ENCODE data around the gene PNPO. TPM values are rescaled to one million over a fixed set of nuclear protein-coding genes. Genes with fewer than 3 reads are reported as not detected.
A peak's percentile ranks its signal among the peaks of the same experiment; 100 is the strongest.
"Not testable (repeated sequence)": the region's sequence is repeated elsewhere in the genome, so short reads cannot be mapped to it uniquely, and the experiment has no call there.

PNPO gene
- total and polyA plus RNA-seq, 8 donors: 7.6 to 44.2 (median 12.1) TPM; not detected in 1

- Histone ChIP-seq H3K36me3 (peaks cover 30 to 64% (median 60%) of the 10 kb centered on the region in 4 donors), H3K4me3 (no peak overlapping the region), H3K27me3 (no peaks in the 10 kb centered on the region), H3K27ac (peak overlapping the region in 1 of 5 donors; percentile 38), H3K4me1 (peaks cover 11 to 42% (median 26%) of the 10 kb centered on the region in 4 donors), H3K9me3 (no peaks in the 10 kb centered on the region)
- intact Hi-C loops (cut with DNase I; ENCODE audit: low total_unique reads): no loop called here
- DNase-seq: no peak
- no peak for TF ChIP-seq EP300 (IDR thresholded peaks at IDR 0.05)
- no peak for TF ChIP-seq POLR2AphosphoS5 (IDR thresholded peaks at IDR 0.05)
- TF ChIP-seq CTCF (IDR thresholded peaks at IDR 0.05): no peak
- TF ChIP-seq POLR2A (IDR thresholded peaks at IDR 0.05): no peak
- WGBS, 5 donors: 36 to 47% (median 37%) methylated on average over 11 of the region's 11 CpGs
These were observed 42.3 kb downstream of the PNPO start for GRCh38 chr17:47983492-47984223.

GRCh38 chr17:47986520-47986919 is 45.1 kb downstream of the PNPO start:
- Histone ChIP-seq H3K4me3 (no peak overlapping the region), H3K9me3 (no peaks in the 10 kb centered on the region), H3K27ac (peak overlapping the region in 1 of 5 donors; percentile 31), H3K36me3 (peaks cover 12 to 35% (median 31%) of the 10 kb centered on the region in 4 donors), H3K27me3 (no peaks in the 10 kb centered on the region), H3K4me1 (peaks cover 11 to 49% (median 27%) of the 10 kb centered on the region in 4 donors)
- TF ChIP-seq EP300 (IDR thresholded peaks at IDR 0.05) (no peak), POLR2AphosphoS5 (IDR thresholded peaks at IDR 0.05) (no peak)
- DNase-seq: no peak
- intact Hi-C loops (cut with DNase I; ENCODE audit: low total_unique reads): no loop called here
- WGBS, 5 donors: 77 to 84% (median 79%) methylated on average over 5 of the region's 5 CpGs

DNA sequence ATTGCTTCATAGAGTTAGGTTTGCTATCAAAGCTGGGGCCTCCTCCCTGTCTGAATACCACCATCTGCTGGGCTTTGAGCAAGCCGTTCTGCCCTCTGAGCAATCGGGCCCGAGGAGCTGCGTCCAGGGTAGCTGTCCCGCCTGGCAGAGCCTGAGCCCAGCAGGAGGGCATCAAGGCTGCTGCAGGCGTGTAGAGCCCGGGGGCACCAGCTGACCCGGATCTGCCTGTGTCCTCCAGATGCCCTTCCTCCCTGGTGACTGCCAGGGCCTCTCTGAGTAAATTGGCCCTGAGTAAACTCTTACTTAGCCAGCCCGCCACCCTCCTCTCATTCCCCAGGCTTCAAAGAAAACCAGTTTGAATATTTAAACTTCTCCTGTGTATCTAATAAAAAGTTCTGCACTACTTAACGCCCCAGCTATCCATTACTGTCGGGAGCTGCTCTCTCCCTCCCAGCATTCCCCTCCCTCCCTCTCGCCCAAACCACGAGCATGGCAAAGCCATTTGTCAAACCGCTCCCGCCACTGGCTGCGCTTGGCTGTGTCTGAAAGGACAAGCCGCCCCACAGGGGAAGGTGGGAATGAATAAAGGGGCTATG is 46.0 kb downstream of the PNPO start:
- peaks cover 11 to 41% (median 24%) of the 10 kb centered on the region in 4 donors for H3K4me1 ChIP-seq
- peak overlapping the region; percentile 31 to 49 (median 41) for H3K27ac ChIP-seq
- DNase-seq: peak; percentile 73 to 87
- peaks cover 3 to 27% (median 23%) of the 10 kb centered on the region in 4 donors for H3K36me3 ChIP-seq
- WGBS, 5 donors: 17 to 36% (median 23%) methylated on average over 17 of the region's 17 CpGs
- intact Hi-C loops (cut with DNase I; ENCODE audit: low total_unique reads): no loop called here
- TF ChIP-seq CTCF (IDR thresholded peaks at IDR 0.05) (no peak), POLR2AphosphoS5 (IDR thresholded peaks at IDR 0.05) (no peak), EP300 (IDR thresholded peaks at IDR 0.05) (no peak), POLR2A (IDR thresholded peaks at IDR 0.05) (no peak)
- no peaks in the 10 kb centered on the region for H3K27me3 ChIP-seq
- H3K4me3 ChIP-seq: no peak overlapping the region
- no peaks in the 10 kb centered on the region for H3K9me3 ChIP-seq

DNA sequence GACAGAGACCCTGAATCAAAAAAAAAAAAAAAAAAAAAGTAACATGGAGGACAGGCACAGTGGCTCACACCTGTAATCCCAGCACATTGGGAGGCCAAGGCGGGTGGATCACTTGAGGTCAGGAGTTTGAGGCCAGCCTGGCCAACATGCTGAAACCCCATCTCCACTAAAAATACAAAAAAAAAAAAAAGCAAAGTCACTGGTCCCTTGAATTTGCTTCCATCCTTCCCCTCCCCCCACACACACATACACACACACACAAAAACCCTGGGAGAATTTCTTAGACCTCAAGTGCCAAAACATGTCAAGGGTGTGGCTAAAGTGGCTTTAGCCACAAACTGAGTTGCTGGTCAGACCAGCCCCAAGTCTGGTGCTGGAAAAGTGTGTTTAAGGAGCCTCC is 47.1 kb downstream of the PNPO start:
- H3K4me3 ChIP-seq; H3K27ac ChIP-seq; H3K9me3 ChIP-seq; intact Hi-C loops (cut with DNase I; ENCODE audit: low total_unique reads); DNase-seq; H3K27me3 ChIP-seq: not testable (repeated sequence)
- peaks cover 11 to 30% (median 18%) of the 10 kb centered on the region in 4 donors for H3K4me1 ChIP-seq
- 88 to 100% (median 100%) methylated on average over 1 of the region's 1 CpG for WGBS, 5 donors
- H3K36me3 ChIP-seq: peaks cover 0 to 16% (median 14%) of the 10 kb centered on the region in 4 donors

DNA sequence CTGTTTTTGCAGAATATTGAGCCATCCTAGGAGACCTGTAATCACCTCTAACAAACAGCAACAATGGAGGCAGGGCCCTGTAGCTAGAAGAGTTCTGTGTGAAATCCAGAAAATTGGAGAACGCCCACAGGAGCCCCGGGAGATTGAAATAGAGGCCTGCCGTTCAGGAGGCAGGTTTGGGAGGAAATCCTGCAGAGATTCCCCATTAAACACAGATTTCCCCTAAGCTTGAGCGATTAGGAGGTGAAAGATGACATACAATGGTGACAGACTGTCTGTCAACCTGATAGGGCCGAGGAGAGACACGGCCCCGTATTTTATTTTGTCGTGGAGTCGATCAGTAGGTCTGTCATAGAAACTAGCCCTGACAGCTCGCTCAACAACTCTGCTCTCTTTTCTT is 47.8 kb downstream of the PNPO start:
- intact Hi-C loops (cut with DNase I; ENCODE audit: low total_unique reads): no loop called here
- no peaks in the 10 kb centered on the region for H3K27me3 ChIP-seq
- WGBS, 5 donors: 82 to 89% (median 87%) methylated on average over 10 of the region's 10 CpGs
- no peak for DNase-seq
- H3K27ac ChIP-seq: no peak overlapping the region
- H3K4me3 ChIP-seq: no peak overlapping the region
- peaks cover 0 to 12% (median 8%) of the 10 kb centered on the region in 4 donors for H3K36me3 ChIP-seq
- H3K4me1 ChIP-seq: peaks cover 11 to 24% (median 15%) of the 10 kb centered on the region in 4 donors
- no peak for TF ChIP-seq EP300 (IDR thresholded peaks at IDR 0.05)
- no peak for TF ChIP-seq POLR2A (IDR thresholded peaks at IDR 0.05)
- no peak for TF ChIP-seq POLR2AphosphoS5 (IDR thresholded peaks at IDR 0.05)
- TF ChIP-seq CTCF (IDR thresholded peaks at IDR 0.05): no peak
- H3K9me3 ChIP-seq: no peaks in the 10 kb centered on the region
